ENCODE results near the gene HOXD10. TPM values are rescaled to one million over a fixed set of nuclear protein-coding genes. Genes with fewer than 3 reads are reported as not detected.
A peak's percentile ranks its signal among the peaks of the same experiment; 100 is the strongest.

HOXD10 gene
- total RNA-seq, 5 donors from 2014 or later (not counting 1 experiment from before 2014, with no cell fraction given), result not detected

DNA sequence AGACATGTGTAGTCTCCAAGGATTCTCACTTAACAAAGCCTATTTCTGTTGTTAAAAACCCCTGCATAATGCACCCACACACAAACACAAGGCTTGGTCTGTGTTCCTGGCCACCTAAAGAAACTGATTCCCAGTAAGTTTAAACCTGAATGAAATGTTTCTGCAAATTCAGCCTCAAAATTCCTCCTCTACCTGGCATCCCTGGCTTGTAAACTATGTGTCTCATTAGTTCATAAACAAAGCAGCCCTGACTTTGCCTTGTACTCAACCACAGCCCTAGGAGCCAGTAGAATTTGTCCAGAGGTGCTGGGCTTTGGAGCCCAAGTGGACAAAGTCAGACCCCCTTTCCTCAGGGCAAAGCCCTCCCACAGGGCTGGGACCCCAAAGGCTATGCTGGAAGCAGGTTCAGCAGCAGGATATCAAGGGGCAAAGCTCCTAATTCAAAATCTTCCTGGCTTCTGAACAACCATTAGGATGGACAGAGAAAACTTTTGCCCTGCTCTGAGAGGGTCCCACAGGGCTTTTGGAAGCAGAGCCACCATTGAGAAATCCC, 26.7 kb upstream of the HOXD10 start:
- H3K4me1 ChIP-seq (ENCODE audit: control insufficient read depth in 1 of 2, extremely low read depth in 1 of 2, insufficient read depth in 2 of 2, low read length in 2 of 2), result peaks cover 0 to 27% of the 10 kb centered on the region in 2 experiments
- H3K27ac ChIP-seq (ENCODE audit: low read length), result no peak overlapping the region
- H3K9me3 Mint-ChIP-seq, result peaks cover 3 to 7% (median 4%) of the 10 kb centered on the region in 3 donors
- no peak for DNase-seq
- no peak overlapping the region for H3K4me3 ChIP-seq (ENCODE audit: control insufficient read depth in 1 of 2, extremely low read depth in 1 of 2, low read length in 1 of 2)
- H3K9me3 ChIP-seq, result peaks cover 2% of the 10 kb centered on the region
- CTCF ChIA-PET, result interaction anchor here (0.5 to 1.7 kb wide), 2 partner anchors 839 to 1747 kb away, joined by 3 to 4 read pairs; no protein-coding TSS in a partner anchor
- H3K4me1 Mint-ChIP-seq, result peaks cover 22 to 23% (median 23%) of the 10 kb centered on the region in 3 donors
- H3K27me3 Mint-ChIP-seq, result peaks cover 74 to 91% of the 10 kb centered on the region in 2 donors
- no peak overlapping the region for H3K27ac Mint-ChIP-seq
- H3K36me3 Mint-ChIP-seq, result no peaks in the 10 kb centered on the region
- no peaks in the 10 kb centered on the region for H3K36me3 ChIP-seq (ENCODE audit: control insufficient read depth in 2 of 2, extremely low read depth in 1 of 2, insufficient read depth in 1 of 2, low read length in 1 of 2)
- H3K27me3 ChIP-seq (replicated peaks in 1 of 2; ENCODE audit: control insufficient read depth in 2 of 2, extremely low read depth in 1 of 2, insufficient read depth in 2 of 2, low read length in 1 of 2), result peaks cover 47 to 76% of the 10 kb centered on the region in 2 experiments
- POLR2A ChIA-PET, result no interaction called here
- ATAC-seq (replicated peaks in 1 of 4), result no peak
- H3K4me3 Mint-ChIP-seq, result no peak overlapping the region

DNA sequence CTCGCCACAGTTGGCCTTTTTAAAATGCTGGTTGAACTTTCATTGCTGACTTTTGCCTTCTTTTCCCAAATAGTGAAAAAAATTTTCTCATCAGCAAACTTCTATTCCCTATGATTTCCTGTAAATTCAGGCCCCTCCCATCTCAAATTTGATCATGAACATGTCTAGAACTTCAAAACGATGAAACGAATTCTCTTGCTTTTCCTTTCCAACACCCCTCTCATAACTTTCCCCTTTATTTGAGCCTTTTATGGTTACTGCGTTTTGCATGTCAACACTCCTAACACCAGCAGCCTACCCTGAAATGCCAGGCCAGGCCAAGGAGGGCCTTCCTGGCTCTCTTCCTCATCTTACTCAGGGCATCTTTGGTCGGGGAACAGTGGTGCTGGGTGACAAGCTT, 25.7 kb upstream of the HOXD10 start:
- Histone ChIP-seq H3K36me3 (ENCODE audit: control insufficient read depth in 2 of 2, extremely low read depth in 1 of 2, insufficient read depth in 1 of 2, low read length in 1 of 2) (no peaks in the 10 kb centered on the region), H3K27me3 (replicated peaks in 1 of 2; ENCODE audit: control insufficient read depth in 2 of 2, extremely low read depth in 1 of 2, insufficient read depth in 2 of 2, low read length in 1 of 2) (peaks cover 50 to 72% of the 10 kb centered on the region in 2 experiments), H3K27ac (ENCODE audit: low read length) (no peak overlapping the region), H3K4me3 (ENCODE audit: control insufficient read depth in 1 of 2, extremely low read depth in 1 of 2, low read length in 1 of 2) (no peak overlapping the region), H3K4me1 (ENCODE audit: control insufficient read depth in 1 of 2, extremely low read depth in 1 of 2, insufficient read depth in 2 of 2, low read length in 2 of 2) (peaks cover 0 to 22% of the 10 kb centered on the region in 2 experiments), H3K9me3 (peaks cover 2% of the 10 kb centered on the region)
- H3K4me1 Mint-ChIP-seq, result peaks cover 22 to 23% (median 23%) of the 10 kb centered on the region in 3 donors
- no peak overlapping the region for H3K4me3 Mint-ChIP-seq
- ChIA-PET CTCF (no interaction called here), POLR2A (no interaction called here)
- peaks cover 3 to 7% (median 4%) of the 10 kb centered on the region in 3 donors for H3K9me3 Mint-ChIP-seq
- no peak overlapping the region for H3K27ac Mint-ChIP-seq
- WGBS (ENCODE audit: insufficient coverage), result 33% methylated on average over 4 of the region's 5 CpGs
- H3K27me3 Mint-ChIP-seq, result peaks cover 80 to 91% of the 10 kb centered on the region in 2 donors
- DNase-seq (peak in 1 of 35 experiments; percentile 17), ATAC-seq (replicated peaks in 1 of 4) (no peak)
- no peaks in the 10 kb centered on the region for H3K36me3 Mint-ChIP-seq

DNA sequence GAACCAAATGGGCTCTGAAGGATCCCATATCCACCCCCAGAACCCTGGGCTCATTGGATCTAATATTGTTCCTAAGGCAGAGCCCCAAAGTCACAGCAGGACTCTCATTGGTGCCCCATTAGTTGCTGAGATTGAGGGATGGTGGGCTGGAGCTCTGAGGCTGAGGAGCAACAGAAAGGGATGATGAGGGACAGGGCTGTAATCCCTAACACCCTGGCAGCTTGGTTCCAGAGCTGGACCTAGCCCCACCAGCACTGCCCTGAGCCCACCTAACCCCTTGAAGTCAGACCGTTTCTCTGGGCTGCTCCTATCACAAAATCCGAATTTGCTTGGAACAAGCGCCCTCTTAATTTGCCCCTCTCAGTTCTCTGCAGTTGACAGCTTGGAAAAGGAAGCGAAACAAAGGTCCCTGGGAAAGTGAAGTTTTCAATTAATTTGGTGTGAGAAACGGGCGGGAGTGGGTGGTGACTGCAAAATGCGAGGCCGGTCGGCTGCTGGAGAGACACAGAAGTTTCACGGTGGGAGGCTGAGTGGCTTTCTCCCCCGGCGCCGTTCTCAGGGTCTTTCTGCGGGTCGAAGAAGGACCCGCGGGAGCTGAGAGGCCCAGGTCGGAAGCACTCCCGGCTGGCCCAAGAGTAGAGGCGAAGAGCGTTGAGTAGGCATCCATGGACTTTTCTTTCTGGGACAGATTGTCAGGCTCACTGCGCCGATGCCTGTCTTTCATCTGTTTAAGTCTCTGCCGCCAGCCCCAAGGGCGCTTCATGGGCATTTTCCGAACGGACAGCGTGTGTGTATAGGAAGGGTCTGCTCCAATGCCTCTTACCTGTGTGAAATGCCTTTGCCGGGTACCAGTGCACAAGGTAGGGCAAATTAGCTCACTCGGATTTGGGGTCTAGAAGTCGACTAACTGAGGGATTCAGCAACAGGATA, 25.0 kb upstream of the HOXD10 start:
- POLR2A ChIA-PET, result no interaction called here
- H3K27ac ChIP-seq (ENCODE audit: low read length), result no peak overlapping the region
- H3K4me1 ChIP-seq (ENCODE audit: control insufficient read depth in 1 of 2, extremely low read depth in 1 of 2, insufficient read depth in 2 of 2, low read length in 2 of 2), result peaks cover 0 to 23% of the 10 kb centered on the region in 2 experiments
- Mint-ChIP-seq H3K4me1 (peaks cover 26 to 28% (median 26%) of the 10 kb centered on the region in 3 donors), H3K36me3 (no peaks in the 10 kb centered on the region), H3K4me3 (peak overlapping the region; percentile 11 to 68 (median 14)), H3K27ac (peak overlapping the region in 1 of 2 donors; percentile 2), H3K9me3 (peaks cover 3 to 4% (median 4%) of the 10 kb centered on the region in 3 donors), H3K27me3 (peaks cover 84 to 92% of the 10 kb centered on the region in 2 donors)
- peaks cover 2% of the 10 kb centered on the region for H3K9me3 ChIP-seq
- ATAC-seq (replicated peaks in 1 of 4), result no peak
- peak in 2 of 35 experiments; percentile 9 to 12 for DNase-seq
- H3K27me3 ChIP-seq (replicated peaks in 1 of 2; ENCODE audit: control insufficient read depth in 2 of 2, extremely low read depth in 1 of 2, insufficient read depth in 2 of 2, low read length in 1 of 2), result peaks cover 43 to 66% of the 10 kb centered on the region in 2 experiments
- H3K36me3 ChIP-seq (ENCODE audit: control insufficient read depth in 2 of 2, extremely low read depth in 1 of 2, insufficient read depth in 1 of 2, low read length in 1 of 2), result no peaks in the 10 kb centered on the region
- H3K4me3 ChIP-seq (ENCODE audit: control insufficient read depth in 1 of 2, extremely low read depth in 1 of 2, low read length in 1 of 2), result no peak overlapping the region
- 7% methylated on average over 28 of the region's 31 CpGs for WGBS (ENCODE audit: insufficient coverage)
- CTCF ChIA-PET, result interaction anchor here (0.6 kb wide), 2 partner anchors 381 to 497 kb away, joined by 3 to 5 read pairs; no protein-coding TSS in a partner anchor

DNA sequence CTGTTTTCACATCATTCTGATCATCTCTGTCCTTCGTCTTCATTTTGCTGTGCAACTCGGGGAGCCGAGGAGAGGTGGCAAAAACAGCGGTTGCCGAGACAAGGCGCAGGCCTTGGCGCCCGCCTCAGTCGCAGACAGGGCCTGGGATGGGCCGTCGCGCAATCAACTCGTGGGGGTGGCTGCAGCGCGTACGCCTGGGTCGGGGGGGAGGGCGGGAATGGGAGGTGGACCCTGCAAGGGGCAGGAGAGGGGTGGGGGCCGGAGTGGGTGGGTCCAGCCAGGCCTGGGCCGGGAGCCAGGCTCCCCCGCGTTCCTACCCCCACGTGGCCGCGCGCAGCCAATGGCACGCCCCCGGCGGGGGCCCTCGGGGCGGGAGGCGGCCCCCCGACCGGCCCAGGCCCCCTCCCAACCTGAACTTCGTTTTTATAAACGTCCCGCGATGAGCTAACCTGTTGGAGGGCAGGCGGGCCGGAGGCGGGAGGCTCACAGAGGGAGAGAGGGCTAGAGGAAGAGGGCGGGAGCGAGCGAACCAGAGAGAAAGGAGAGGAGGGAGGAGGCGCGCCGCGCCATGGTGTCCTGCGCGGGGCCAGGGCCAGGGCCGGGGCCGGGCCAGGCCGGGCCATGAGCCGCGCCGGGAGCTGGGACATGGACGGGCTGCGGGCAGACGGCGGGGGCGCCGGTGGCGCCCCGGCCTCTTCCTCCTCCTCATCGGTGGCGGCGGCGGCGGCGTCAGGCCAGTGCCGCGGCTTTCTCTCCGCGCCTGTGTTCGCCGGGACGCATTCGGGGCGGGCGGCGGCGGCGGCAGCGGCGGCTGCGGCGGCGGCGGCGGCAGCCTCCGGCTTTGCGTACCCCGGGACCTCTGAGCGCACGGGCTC, 24.1 kb upstream of the HOXD10 start, which contains the start of gene HOXD13:
TSS of gene HOXD13 (plus strand) at position 452 of the 875 bp plus-strand sequence. CDS start at position 622, 170 bp downstream.
- H3K4me1 Mint-ChIP-seq, result peaks cover 35 to 36% (median 35%) of the 10 kb centered on the region in 3 donors
- WGBS (ENCODE audit: insufficient coverage), result 5% methylated on average over 66 of the region's 95 CpGs
- H3K9me3 Mint-ChIP-seq, result peaks cover 0 to 3% (median 0%) of the 10 kb centered on the region in 3 donors
- peaks cover 8 to 32% of the 10 kb centered on the region in 2 experiments for H3K4me1 ChIP-seq (ENCODE audit: control insufficient read depth in 1 of 2, extremely low read depth in 1 of 2, insufficient read depth in 2 of 2, low read length in 2 of 2)
- peak in 1 of 4 experiments; percentile 28 for ATAC-seq (replicated peaks in 1 of 4)
- peaks cover 41 to 67% of the 10 kb centered on the region in 2 experiments for H3K27me3 ChIP-seq (replicated peaks in 1 of 2; ENCODE audit: control insufficient read depth in 2 of 2, extremely low read depth in 1 of 2, insufficient read depth in 2 of 2, low read length in 1 of 2)
- H3K36me3 ChIP-seq (ENCODE audit: control insufficient read depth in 2 of 2, extremely low read depth in 1 of 2, insufficient read depth in 1 of 2, low read length in 1 of 2), result no peaks in the 10 kb centered on the region
- peak in 2 of 35 experiments; percentile 12 to 16 for DNase-seq
- peaks cover under 1% of the 10 kb centered on the region for H3K9me3 ChIP-seq
- peaks cover 84 to 92% of the 10 kb centered on the region in 2 donors for H3K27me3 Mint-ChIP-seq
- no peak within 1 kb of the TSS for H3K27ac ChIP-seq (ENCODE audit: low read length)
- H3K27ac Mint-ChIP-seq, result peak within 1 kb of the TSS in 1 of 2 donors; percentile 71
- peak within 1 kb of the TSS in 1 of 2 donors; percentile 39 for H3K4me3 ChIP-seq (ENCODE audit: control insufficient read depth in 1 of 2, extremely low read depth in 1 of 2, low read length in 1 of 2)
- no peaks in the 10 kb centered on the region for H3K36me3 Mint-ChIP-seq
- CTCF ChIA-PET, result interaction anchor here (0.6 kb wide), 2 partner anchors 380 to 496 kb away, joined by 3 to 5 read pairs; no protein-coding TSS in a partner anchor
- H3K4me3 Mint-ChIP-seq, result peak within 1 kb of the TSS; percentile 11 to 68 (median 14)
- POLR2A ChIA-PET, result no interaction called here

DNA sequence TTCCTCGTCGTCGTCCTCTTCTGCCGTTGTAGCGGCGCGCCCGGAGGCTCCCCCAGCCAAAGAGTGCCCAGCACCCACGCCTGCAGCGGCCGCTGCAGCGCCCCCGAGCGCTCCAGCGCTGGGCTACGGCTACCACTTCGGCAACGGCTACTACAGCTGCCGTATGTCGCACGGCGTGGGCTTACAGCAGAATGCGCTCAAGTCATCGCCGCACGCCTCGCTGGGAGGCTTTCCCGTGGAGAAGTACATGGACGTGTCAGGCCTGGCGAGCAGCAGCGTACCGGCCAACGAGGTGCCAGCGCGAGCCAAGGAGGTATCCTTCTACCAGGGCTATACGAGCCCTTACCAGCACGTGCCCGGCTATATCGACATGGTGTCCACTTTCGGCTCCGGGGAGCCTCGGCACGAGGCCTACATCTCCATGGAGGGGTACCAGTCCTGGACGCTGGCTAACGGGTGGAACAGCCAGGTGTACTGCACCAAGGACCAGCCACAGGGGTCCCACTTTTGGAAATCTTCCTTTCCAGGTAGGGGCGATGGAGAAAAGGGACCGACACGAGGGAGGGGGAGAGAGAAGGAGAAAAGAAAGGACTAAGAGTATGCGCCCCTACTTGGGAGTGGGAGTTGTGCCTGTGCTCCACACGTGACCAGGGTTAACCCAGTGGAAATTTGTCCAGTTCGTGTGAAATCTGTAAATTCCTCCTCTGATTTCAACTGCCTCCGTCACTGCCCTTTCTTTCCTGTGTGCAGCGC, 23.3 kb upstream of the HOXD10 start:
- DNase-seq (peak in 2 of 35 experiments; percentile 12 to 24), ATAC-seq (replicated peaks in 1 of 4) (peak in 1 of 4 experiments; percentile 14)
- Mint-ChIP-seq H3K9me3 (peaks cover 0 to 3% (median 0%) of the 10 kb centered on the region in 3 donors), H3K27me3 (peaks cover 83 to 92% of the 10 kb centered on the region in 2 donors), H3K36me3 (no peaks in the 10 kb centered on the region), H3K27ac (peak overlapping the region in 1 of 2 donors; percentile 71), H3K4me1 (peaks cover 36 to 38% (median 37%) of the 10 kb centered on the region in 3 donors), H3K4me3 (peak overlapping the region in 1 of 3 donors; percentile 62)
- no peak overlapping the region for H3K27ac ChIP-seq (ENCODE audit: low read length)
- ChIA-PET CTCF (no interaction called here), POLR2A (no interaction called here)
- H3K9me3 ChIP-seq, result no peaks in the 10 kb centered on the region
- WGBS (ENCODE audit: insufficient coverage), result 7% methylated on average over 49 of the region's 53 CpGs
- peaks cover 8 to 31% of the 10 kb centered on the region in 2 experiments for H3K4me1 ChIP-seq (ENCODE audit: control insufficient read depth in 1 of 2, extremely low read depth in 1 of 2, insufficient read depth in 2 of 2, low read length in 2 of 2)
- no peaks in the 10 kb centered on the region for H3K36me3 ChIP-seq (ENCODE audit: control insufficient read depth in 2 of 2, extremely low read depth in 1 of 2, insufficient read depth in 1 of 2, low read length in 1 of 2)
- peak overlapping the region in 1 of 2 donors; percentile 39 for H3K4me3 ChIP-seq (ENCODE audit: control insufficient read depth in 1 of 2, extremely low read depth in 1 of 2, low read length in 1 of 2)
- H3K27me3 ChIP-seq (replicated peaks in 1 of 2; ENCODE audit: control insufficient read depth in 2 of 2, extremely low read depth in 1 of 2, insufficient read depth in 2 of 2, low read length in 1 of 2), result peaks cover 38 to 67% of the 10 kb centered on the region in 2 experiments

All from T-cell (primary cell).